HL-60 (cell line): ENCODE results near the gene ENGASE.

ENCODE experiments used
- DNase-seq, 2 experiments: peaks; one replicate each; pipeline ENCODE4 v3.0.0-alpha.2; 2010 to 2020; ENCODE audit warnings: low read depth in 1 of 2, low spot score in 1 of 2
- H3K27ac ChIP-seq: fragments of 250-450 bp; sonication (Bioruptor Pico); replicated peaks from 2 replicates; pipeline ENCODE4 v1.5.1; 2020; ENCODE audit warnings: mild to moderate bottlenecking, moderate library complexity
- H3K27me3 ChIP-seq: fragments of 250-450 bp; sonication (Bioruptor Pico); 2 replicates; pipeline ENCODE4 v1.5.1; 2021; ENCODE audit warnings: mild to moderate bottlenecking, moderate library complexity; ENCODE audit not compliant: insufficient read depth, poor library complexity, severe bottlenecking
- H3K4me3 ChIP-seq: replicated peaks from 2 replicates; pipeline ENCODE4 v1.5.1; 2011; ENCODE audit warnings: mild to moderate bottlenecking, control low read depth, low read length; ENCODE audit not compliant: insufficient read depth
- CTCF ChIP-seq: IDR thresholded peaks from one replicate; pipeline ENCODE4 v1.5.1; 2011; ENCODE audit warnings: low read length, control low read depth, inconsistent platforms; ENCODE audit not compliant: insufficient read depth
- GABPA ChIP-seq: IDR thresholded peaks from 2 replicates; pipeline ENCODE4 v1.6.1; 2012; ENCODE audit warnings: low read depth
- POLR2AphosphoS5 ChIP-seq: IDR thresholded peaks from 2 replicates; pipeline ENCODE4 v1.6.1; 2012; ENCODE audit warnings: low read depth
- REST ChIP-seq: IDR thresholded peaks from 2 replicates; pipeline ENCODE4 v1.6.1; 2012; ENCODE audit warnings: low read depth; ENCODE audit not compliant: insufficient replicate concordance
- SPI1 ChIP-seq: IDR thresholded peaks from 2 replicates; pipeline ENCODE4 v1.6.1; 2012; ENCODE audit warnings: low read depth, mild to moderate bottlenecking, borderline replicate concordance

ENGASE gene

GRCh38 chr17:79094261-79094660, 19.6 kb downstream of the ENGASE start:
- TF ChIP-seq CTCF (no peak), SPI1 (no peak), REST (no peak), POLR2AphosphoS5 (no peak), GABPA (no peak)
- Histone ChIP-seq H3K27me3 (peaks cover 44% of the 10 kb centered on the region), H3K4me3 (no peak overlapping the region), H3K27ac (no peak overlapping the region)
- no peak for DNase-seq

- no peak overlapping the region for H3K27ac ChIP-seq
- H3K4me3 ChIP-seq: no peak overlapping the region
- TF ChIP-seq SPI1 (no peak), GABPA (no peak), CTCF (no peak), REST (no peak), POLR2AphosphoS5 (no peak)
- H3K27me3 ChIP-seq: peaks cover 44% of the 10 kb centered on the region
- no peak for DNase-seq
These were observed 20.9 kb downstream of the ENGASE start for GRCh38 chr17:79095345-79096055.

GRCh38 chr17:79096477-79096876, 21.9 kb downstream of the ENGASE start:
- DNase-seq: no peak
- TF ChIP-seq POLR2AphosphoS5: no peak
- Histone ChIP-seq H3K27me3 (peaks cover 44% of the 10 kb centered on the region), H3K27ac (no peak overlapping the region), H3K4me3 (no peak overlapping the region)

- Histone ChIP-seq H3K27ac (no peak overlapping the region), H3K27me3 (peaks cover 44% of the 10 kb centered on the region), H3K4me3 (no peak overlapping the region)
- no peak for DNase-seq
- TF ChIP-seq POLR2AphosphoS5 (no peak), SPI1 (no peak), GABPA (no peak), CTCF (no peak), REST (no peak)
These were observed 22.8 kb downstream of the ENGASE start for GRCh38 chr17:79097226-79098055.
